ENCODE data around the gene OSBPL5. TPM values are rescaled to one million over a fixed set of nuclear protein-coding genes. Genes with fewer than 3 reads are reported as not detected.
A peak's percentile ranks its signal among the peaks of the same experiment; 100 is the strongest.

The OSBPL5 gene
- polyA plus RNA-seq, 3 donors = 3.1 to 30.3 (median 6.8) TPM

DNA sequence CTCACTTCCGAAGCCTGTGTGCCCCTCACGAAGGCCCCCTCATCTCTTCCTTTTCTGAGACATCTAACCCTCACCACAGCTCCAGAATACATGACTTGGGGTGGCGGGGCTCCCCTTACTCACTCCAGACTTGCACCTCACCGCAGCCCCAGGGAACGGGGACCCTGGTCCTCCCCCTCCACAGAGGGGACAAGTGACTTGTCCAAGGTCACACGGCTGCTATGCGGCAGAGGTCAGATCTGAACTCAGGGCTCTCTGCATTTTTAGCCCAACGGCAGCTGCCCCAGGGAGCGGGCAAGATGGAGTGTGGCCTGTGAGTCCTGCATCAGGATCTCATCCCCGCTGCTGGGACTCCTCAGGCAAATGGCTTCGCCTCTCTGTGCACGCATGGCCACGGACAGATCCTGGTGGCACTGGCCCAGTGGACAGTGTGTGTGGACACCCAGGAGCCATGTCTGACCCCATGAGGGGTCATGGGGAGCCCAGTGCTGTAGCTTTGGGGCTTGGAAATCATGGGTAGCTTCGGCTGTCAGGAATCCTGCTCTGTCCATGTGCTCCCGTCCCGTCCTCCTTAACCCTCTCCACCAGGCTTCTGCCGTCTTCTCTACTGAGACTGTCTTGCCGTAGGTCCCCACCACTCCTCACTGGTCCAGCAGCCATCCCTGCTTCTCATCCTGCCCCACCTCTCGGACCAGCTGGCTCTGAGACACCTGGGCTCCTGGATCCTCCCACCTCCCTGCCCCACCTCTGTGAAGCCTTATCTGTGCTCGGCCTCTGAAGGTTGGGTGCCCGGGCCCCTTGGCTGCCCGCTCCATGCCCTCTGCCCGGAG is 59.9 kb downstream of the OSBPL5 start:
- DNase-seq = no peak
- Histone ChIP-seq H3K27ac (ENCODE audit: low read depth in 1 of 2, low read length in 2 of 2) (no peak overlapping the region), H3K36me3 (replicated peaks in 1 of 2; ENCODE audit: control insufficient read depth in 1 of 2, insufficient read depth in 2 of 2, low read length in 2 of 2) (peaks cover 17 to 67% of the 10 kb centered on the region in 2 donors), H3K4me1 (ENCODE audit: control insufficient read depth in 1 of 2, insufficient read depth in 2 of 2, low read length in 2 of 2) (peaks cover 12 to 13% of the 10 kb centered on the region in 2 donors), H3K79me2 (ENCODE audit: insufficient read depth, low read length) (peaks cover under 1% of the 10 kb centered on the region), H3K4me3 (replicated peaks in 1 of 3; ENCODE audit: low read depth in 2 of 3, low read length in 3 of 3) (no peak overlapping the region), H4K20me1 (ENCODE audit: insufficient read depth, low read length) (no peaks in the 10 kb centered on the region), H3K4me2 (replicated peaks; ENCODE audit: extremely low read depth, low read length, poor library complexity, severe bottlenecking) (no peak overlapping the region), H3K27me3 (ENCODE audit: control insufficient read depth in 2 of 2, insufficient read depth in 2 of 2, low read length in 2 of 2) (no peaks in the 10 kb centered on the region), H3K9ac (ENCODE audit: insufficient read depth, low read length, poor library complexity, severe bottlenecking) (no peak overlapping the region), H2AFZ (ENCODE audit: insufficient read depth, low read depth, low read length, poor library complexity, severe bottlenecking) (no peak overlapping the region), H3K9me3 (replicated peaks in 1 of 2; ENCODE audit: control insufficient read depth in 1 of 2, insufficient read depth in 1 of 2, low read length in 2 of 2) (no peaks in the 10 kb centered on the region)
- Mint-ChIP-seq H3K9me3 (no peaks in the 10 kb centered on the region), H3K36me3 (peaks cover 29 to 81% of the 10 kb centered on the region in 2 donors), H3K27ac (peak overlapping the region in 1 of 7 donors; percentile 18), H3K4me1 (peaks cover 14% of the 10 kb centered on the region), H3K27me3 (ENCODE audit: low read depth in 3 of 3) (peaks cover 0 to 5% (median 0%) of the 10 kb centered on the region in 3 donors), H3K4me3 (no peak overlapping the region)
- TF ChIP-seq, protein P1, sequence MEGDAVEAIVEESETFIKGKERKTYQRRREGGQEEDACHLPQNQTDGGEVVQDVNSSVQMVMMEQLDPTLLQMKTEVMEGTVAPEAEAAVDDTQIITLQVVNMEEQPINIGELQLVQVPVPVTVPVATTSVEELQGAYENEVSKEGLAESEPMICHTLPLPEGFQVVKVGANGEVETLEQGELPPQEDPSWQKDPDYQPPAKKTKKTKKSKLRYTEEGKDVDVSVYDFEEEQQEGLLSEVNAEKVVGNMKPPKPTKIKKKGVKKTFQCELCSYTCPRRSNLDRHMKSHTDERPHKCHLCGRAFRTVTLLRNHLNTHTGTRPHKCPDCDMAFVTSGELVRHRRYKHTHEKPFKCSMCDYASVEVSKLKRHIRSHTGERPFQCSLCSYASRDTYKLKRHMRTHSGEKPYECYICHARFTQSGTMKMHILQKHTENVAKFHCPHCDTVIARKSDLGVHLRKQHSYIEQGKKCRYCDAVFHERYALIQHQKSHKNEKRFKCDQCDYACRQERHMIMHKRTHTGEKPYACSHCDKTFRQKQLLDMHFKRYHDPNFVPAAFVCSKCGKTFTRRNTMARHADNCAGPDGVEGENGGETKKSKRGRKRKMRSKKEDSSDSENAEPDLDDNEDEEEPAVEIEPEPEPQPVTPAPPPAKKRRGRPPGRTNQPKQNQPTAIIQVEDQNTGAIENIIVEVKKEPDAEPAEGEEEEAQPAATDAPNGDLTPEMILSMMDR (IDR thresholded peaks at IDR 0.05) = no peak
- intact Hi-C loops (cut with micrococcal nuclease) = no loop called here
- WGBS (ENCODE audit: insufficient coverage) = 96% methylated on average over 21 of the region's 23 CpGs

DNA sequence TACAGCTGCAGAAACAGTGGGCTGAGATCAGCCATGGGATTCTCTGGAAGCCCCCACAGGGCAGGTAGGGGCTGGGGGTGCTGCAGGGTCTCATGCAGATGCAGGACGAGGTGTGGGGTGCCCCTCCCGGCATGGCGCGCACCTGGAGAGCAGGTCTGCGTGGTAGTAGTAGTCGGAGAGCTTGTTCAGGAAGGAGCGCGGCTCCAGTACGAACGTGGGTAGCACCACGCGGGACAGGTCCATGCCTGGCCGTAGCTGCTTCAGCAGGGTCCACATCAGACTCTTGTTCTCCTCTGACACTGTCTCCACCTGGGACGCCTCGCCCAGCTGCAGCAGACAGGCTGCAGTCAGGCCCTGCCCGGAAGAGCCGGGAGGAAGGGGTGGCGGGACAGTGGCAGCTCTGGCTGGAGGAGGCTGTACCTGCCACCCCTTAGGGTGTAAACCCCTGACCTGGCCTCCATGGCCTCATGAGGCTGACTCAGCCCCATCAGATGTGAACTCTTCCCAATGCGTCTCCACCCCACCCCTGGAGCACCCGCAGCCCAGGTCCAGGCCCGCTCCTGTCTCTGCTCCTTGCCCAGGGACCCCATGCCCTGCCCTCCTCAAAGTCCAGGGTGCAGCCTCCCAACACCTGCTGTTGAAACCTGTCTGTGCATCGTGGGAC is 60.9 kb downstream of the OSBPL5 start:
- Histone ChIP-seq H3K9ac (ENCODE audit: insufficient read depth, low read length, poor library complexity, severe bottlenecking) (no peak overlapping the region), H3K9me3 (replicated peaks in 1 of 2; ENCODE audit: control insufficient read depth in 1 of 2, insufficient read depth in 1 of 2, low read length in 2 of 2) (no peaks in the 10 kb centered on the region), H3K4me2 (replicated peaks; ENCODE audit: extremely low read depth, low read length, poor library complexity, severe bottlenecking) (no peak overlapping the region), H3K4me1 (ENCODE audit: control insufficient read depth in 1 of 2, insufficient read depth in 2 of 2, low read length in 2 of 2) (peaks cover 18 to 23% of the 10 kb centered on the region in 2 donors), H2AFZ (ENCODE audit: insufficient read depth, low read depth, low read length, poor library complexity, severe bottlenecking) (no peak overlapping the region), H3K79me2 (ENCODE audit: insufficient read depth, low read length) (no peaks in the 10 kb centered on the region), H3K4me3 (replicated peaks in 1 of 3; ENCODE audit: low read depth in 2 of 3, low read length in 3 of 3) (no peak overlapping the region), H3K36me3 (replicated peaks in 1 of 2; ENCODE audit: control insufficient read depth in 1 of 2, insufficient read depth in 2 of 2, low read length in 2 of 2) (peaks cover 21 to 67% of the 10 kb centered on the region in 2 donors), H3K27ac (ENCODE audit: low read depth in 1 of 2, low read length in 2 of 2) (no peak overlapping the region), H4K20me1 (ENCODE audit: insufficient read depth, low read length) (no peaks in the 10 kb centered on the region), H3K27me3 (ENCODE audit: control insufficient read depth in 2 of 2, insufficient read depth in 2 of 2, low read length in 2 of 2) (no peaks in the 10 kb centered on the region)
- Mint-ChIP-seq H3K4me3 (no peak overlapping the region), H3K27me3 (ENCODE audit: low read depth in 3 of 3) (peaks cover 0 to 3% (median 0%) of the 10 kb centered on the region in 3 donors), H3K36me3 (peaks cover 34 to 81% of the 10 kb centered on the region in 2 donors), H3K9me3 (no peaks in the 10 kb centered on the region), H3K4me1 (peaks cover 21% of the 10 kb centered on the region), H3K27ac (no peak overlapping the region)
- 95% methylated on average over 21 of the region's 22 CpGs for WGBS (ENCODE audit: insufficient coverage)
- no peak for DNase-seq
- intact Hi-C loops (cut with micrococcal nuclease) = no loop called here
- TF ChIP-seq, protein P1 (IDR thresholded peaks at IDR 0.05) = no peak
